Right lobe of liver (tissue), 4 donors: ENCODE data around the gene DSCAML1.

ENCODE experiments used
- CTCF ChIP-seq, 4 donors: fragments of 200-600 bp in 3 of 4; fragments of 450-650 bp in 1 of 4; IDR thresholded peaks; one replicate each; pipeline versions ENCODE4 v1.5.1 to v1.8.0; 2016 to 2022; ENCODE audit warnings: antibody characterized with exemption in 4 of 4, mild to moderate bottlenecking in 2 of 4
- POLR2A ChIP-seq: fragments of 450-650 bp; IDR thresholded peaks from one replicate; pipeline ENCODE4 v1.6.1; 2017; ENCODE audit warnings: antibody characterized with exemption, mild to moderate bottlenecking
- donor health status: DM: no; HTN: no; CAD: no.
- donor health status: DM: no; HTN: no; CAD: no.
- donor health status: DM: no; HTN: yes; CAD: no.

- peak; percentile 92 to 99 (median 98) for TF ChIP-seq CTCF (IDR thresholded peaks at IDR 0.05)
- TF ChIP-seq POLR2A = no peak
Measured at GRCh38 chr11:117817368-117818040, 20.5 kb upstream of the DSCAML1 start.
